Ovary (tissue), 3 donors: ENCODE results near the gene NCOA3.

Experiments
- EP300 ChIP-seq: sonication (generic); formaldehyde crosslinking; IDR thresholded peaks from one replicate; pipeline ENCODE4 v1.6.1; 2017; ENCODE audit warnings: antibody characterized with exemption
- POLR2A ChIP-seq: fragments of 450-650 bp; IDR thresholded peaks from one replicate; pipeline ENCODE4 v1.6.1; 2017; ENCODE audit warnings: antibody characterized with exemption, mild to moderate bottlenecking, moderate library complexity
- TF ChIP-seq, protein P1 (sequence below), 3 donors: fragments of 450-650 bp in 2 of 3; fragments of 200-600 bp in 1 of 3; IDR thresholded peaks; one replicate each; pipeline versions ENCODE4 v1.5.1 to v1.8.0; 2016 to 2022; ENCODE audit warnings: antibody characterized with exemption in 3 of 3, mild to moderate bottlenecking in 1 of 3
- donor health status: DM: no; HTN: no; CAD: no.

DNA sequence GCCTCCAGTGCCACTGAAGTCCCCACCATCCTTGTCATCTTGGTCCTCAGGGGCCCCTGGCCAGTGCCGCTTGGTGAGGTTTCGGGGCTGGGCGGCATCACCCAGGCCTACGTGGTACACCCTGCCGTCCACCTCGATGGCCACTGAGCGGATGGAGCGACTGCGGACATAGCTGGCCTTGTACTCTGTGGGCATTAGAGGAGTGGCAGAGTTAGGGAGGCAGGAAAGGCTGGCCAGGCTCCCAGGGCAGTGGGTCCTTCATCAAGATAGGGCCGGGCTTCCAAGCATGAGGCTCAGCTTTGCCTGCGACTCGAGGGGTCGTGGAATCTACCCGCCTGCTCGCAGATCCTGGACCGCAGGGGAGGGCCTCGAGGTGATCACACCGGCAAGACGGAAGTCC lies 164.6 kb downstream of the NCOA3 start:
- TF ChIP-seq, protein P1, sequence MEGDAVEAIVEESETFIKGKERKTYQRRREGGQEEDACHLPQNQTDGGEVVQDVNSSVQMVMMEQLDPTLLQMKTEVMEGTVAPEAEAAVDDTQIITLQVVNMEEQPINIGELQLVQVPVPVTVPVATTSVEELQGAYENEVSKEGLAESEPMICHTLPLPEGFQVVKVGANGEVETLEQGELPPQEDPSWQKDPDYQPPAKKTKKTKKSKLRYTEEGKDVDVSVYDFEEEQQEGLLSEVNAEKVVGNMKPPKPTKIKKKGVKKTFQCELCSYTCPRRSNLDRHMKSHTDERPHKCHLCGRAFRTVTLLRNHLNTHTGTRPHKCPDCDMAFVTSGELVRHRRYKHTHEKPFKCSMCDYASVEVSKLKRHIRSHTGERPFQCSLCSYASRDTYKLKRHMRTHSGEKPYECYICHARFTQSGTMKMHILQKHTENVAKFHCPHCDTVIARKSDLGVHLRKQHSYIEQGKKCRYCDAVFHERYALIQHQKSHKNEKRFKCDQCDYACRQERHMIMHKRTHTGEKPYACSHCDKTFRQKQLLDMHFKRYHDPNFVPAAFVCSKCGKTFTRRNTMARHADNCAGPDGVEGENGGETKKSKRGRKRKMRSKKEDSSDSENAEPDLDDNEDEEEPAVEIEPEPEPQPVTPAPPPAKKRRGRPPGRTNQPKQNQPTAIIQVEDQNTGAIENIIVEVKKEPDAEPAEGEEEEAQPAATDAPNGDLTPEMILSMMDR (IDR thresholded peaks at IDR 0.05), result no peak
- no peak for TF ChIP-seq POLR2A
- TF ChIP-seq EP300, result no peak
